HG03521 (cell line): Measurements from ENCODE around the gene SFRP4.

ENCODE experiments used
- ATAC-seq: cut with Tn5 transposase; IDR thresholded peaks from one replicate; pipeline ENCODE4 v1.9.1; 2021; ENCODE audit warnings: mild to moderate bottlenecking, moderate library complexity; ENCODE audit not compliant: unreplicated experiment

Gene SFRP4

GRCh38 chr7:37925620-37926019, 9.0 kb upstream of the SFRP4 start:
- no peak for ATAC-seq

GRCh38 chr7:37924491-37925041, 7.9 kb upstream of the SFRP4 start:
- ATAC-seq, result no peak

- ATAC-seq, result no peak
Measured at GRCh38 chr7:37923996-37924395, 7.4 kb upstream of the SFRP4 start.

GRCh38 chr7:37921876-37922275, 5.3 kb upstream of the SFRP4 start:
- no peak for ATAC-seq

GRCh38 chr7:37920849-37921805, 4.5 kb upstream of the SFRP4 start:
- ATAC-seq, result no peak

GRCh38 chr7:37920305-37920848, 3.8 kb upstream of the SFRP4 start, which contains the start of gene EPDR1:
EPDR1 (plus strand) TSS chr7:37920640; CDS start chr7:37920940, 300 bp downstream.
- no peak for ATAC-seq

- ATAC-seq, result no peak
Measured at GRCh38 chr7:37918526-37918925, 1.9 kb upstream of the SFRP4 start.

GRCh38 chr7:37916017-37916672, 472 bp downstream of the SFRP4 start:
- no peak for ATAC-seq

GRCh38 chr7:37915438-37915837, 1.2 kb downstream of the SFRP4 start:
- ATAC-seq, result no peak

GRCh38 chr7:37912756-37913155, 3.9 kb downstream of the SFRP4 start:
- no peak for ATAC-seq

GRCh38 chr7:37908221-37908788, 8.3 kb downstream of the SFRP4 start:
- ATAC-seq, result no peak

- ATAC-seq, result no peak
Measured at GRCh38 chr7:37901890-37902524, 14.6 kb downstream of the SFRP4 start.

GRCh38 chr7:37901236-37901827, 15.3 kb downstream of the SFRP4 start:
- ATAC-seq, result no peak

- no peak for ATAC-seq
Measured at GRCh38 chr7:37899712-37900247, 16.8 kb downstream of the SFRP4 start.

GRCh38 chr7:37894671-37895070, 21.9 kb downstream of the SFRP4 start:
- ATAC-seq, result no peak

- no peak for ATAC-seq
Measured at GRCh38 chr7:37893359-37893758, 23.3 kb downstream of the SFRP4 start.

GRCh38 chr7:37882086-37882485, 34.5 kb downstream of the SFRP4 start:
- no peak for ATAC-seq
